ENCODE data around the gene SERPINA3.

DNA sequence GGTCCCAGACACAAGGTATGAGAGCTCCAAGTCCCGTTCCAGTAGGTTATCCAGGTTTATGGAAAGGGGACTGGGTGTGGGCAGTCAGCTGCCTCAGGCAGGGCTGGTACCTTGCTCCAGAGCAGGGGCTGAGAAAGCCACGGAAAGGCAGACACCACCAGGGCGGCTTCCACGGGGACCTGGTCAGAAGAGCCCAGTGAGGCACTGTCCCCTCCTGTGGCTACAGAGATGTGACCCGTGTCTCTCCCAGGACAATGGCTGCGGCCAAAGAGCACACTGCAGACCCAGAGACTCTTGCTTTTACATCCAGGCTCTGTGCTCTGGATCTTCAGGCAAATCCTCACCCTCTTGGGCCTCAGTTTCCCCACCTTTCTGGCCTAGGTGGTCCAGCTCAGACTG is 42.2 kb upstream of the SERPINA3 start:
- TF ChIP-seq POLR2A (IDR thresholded peaks at IDR 0.05; ENCODE audit: low read depth, low read length) (no peak), PAX5 (IDR thresholded peaks at IDR 0.05; ENCODE audit: insufficient read depth, low read length, severe bottlenecking) (no peak), TAF1 (IDR thresholded peaks at IDR 0.05; ENCODE audit: low read depth, low read length) (no peak), POLR2AphosphoS5 (IDR thresholded peaks at IDR 0.05; ENCODE audit: low read depth, low read length) (no peak), SPI1 (IDR thresholded peaks at IDR 0.05; ENCODE audit: low read depth, low read length) (no peak)
